PFSK-1 (cell line): Measurements from ENCODE around the gene CARS2. TPM values are rescaled to one million over a fixed set of nuclear protein-coding genes. Genes with fewer than 3 reads are reported as not detected.

Source experiments
- FOXP2 ChIP-seq: optimal IDR thresholded peaks from 2 replicates; pipeline ENCODE3; 2011; ENCODE audit warnings: borderline replicate concordance, control low read depth, inconsistent platforms; ENCODE audit not compliant: insufficient read depth; ENCODE audit errors: extremely low read length, extremely low read depth
- POLR2AphosphoS5 ChIP-seq: IDR thresholded peaks from 2 replicates; pipeline ENCODE4 v1.6.1; 2012; ENCODE audit warnings: low read depth, mild to moderate bottlenecking, control low read depth, low read length, moderate library complexity
- SIN3A ChIP-seq: IDR thresholded peaks from 2 replicates; pipeline ENCODE4 v1.6.1; 2012; ENCODE audit warnings: mild to moderate bottlenecking, low read length, moderate library complexity, borderline replicate concordance; ENCODE audit not compliant: insufficient read depth
- TAF1 ChIP-seq: IDR thresholded peaks from 2 replicates; pipeline ENCODE4 v1.6.1; 2012; ENCODE audit warnings: low read length, control low read depth, borderline replicate concordance; ENCODE audit not compliant: insufficient read depth
- polyA plus RNA-seq: library from polyadenylated mRNA; unstranded; fragments of >200 nt; gene quantifications from one replicate; pipeline ENCODE4 v1.2.1, GENCODE V29; 2012; ENCODE audit warnings: low read depth, missing spikeins; ENCODE audit not compliant: insufficient read length
- TF ChIP-seq, protein P1 (sequence below), 2 experiments: IDR thresholded peaks; 2 replicates each; pipeline versions ENCODE4 v1.6.1 to v1.8.0; 2011 to 2012; ENCODE audit warnings: low read depth in 2 of 2, low read length in 2 of 2, control low read depth in 1 of 2, inconsistent platforms in 1 of 2, mild to moderate bottlenecking in 1 of 2, moderate library complexity in 1 of 2; ENCODE audit not compliant: insufficient read depth in 1 of 2

The CARS2 gene
- 40.4 TPM for polyA plus RNA-seq

GRCh38 chr13:110705826-110706569, at the start of gene CARS2:
Gene CARS2, minus strand, starts transcription at chr13:110706116. Its CDS starts 23 bp downstream, at chr13:110706093.
- TF ChIP-seq FOXP2 (no peak), SIN3A (0 out of 2 replicates have a peak, but pooled peaks have one; percentile 6), TAF1 (peak; percentile 49; the same call in 1 of the 2 replicates), POLR2AphosphoS5 (peak; percentile 37; the same call in 1 of the 2 replicates)
- TF ChIP-seq, protein P1, sequence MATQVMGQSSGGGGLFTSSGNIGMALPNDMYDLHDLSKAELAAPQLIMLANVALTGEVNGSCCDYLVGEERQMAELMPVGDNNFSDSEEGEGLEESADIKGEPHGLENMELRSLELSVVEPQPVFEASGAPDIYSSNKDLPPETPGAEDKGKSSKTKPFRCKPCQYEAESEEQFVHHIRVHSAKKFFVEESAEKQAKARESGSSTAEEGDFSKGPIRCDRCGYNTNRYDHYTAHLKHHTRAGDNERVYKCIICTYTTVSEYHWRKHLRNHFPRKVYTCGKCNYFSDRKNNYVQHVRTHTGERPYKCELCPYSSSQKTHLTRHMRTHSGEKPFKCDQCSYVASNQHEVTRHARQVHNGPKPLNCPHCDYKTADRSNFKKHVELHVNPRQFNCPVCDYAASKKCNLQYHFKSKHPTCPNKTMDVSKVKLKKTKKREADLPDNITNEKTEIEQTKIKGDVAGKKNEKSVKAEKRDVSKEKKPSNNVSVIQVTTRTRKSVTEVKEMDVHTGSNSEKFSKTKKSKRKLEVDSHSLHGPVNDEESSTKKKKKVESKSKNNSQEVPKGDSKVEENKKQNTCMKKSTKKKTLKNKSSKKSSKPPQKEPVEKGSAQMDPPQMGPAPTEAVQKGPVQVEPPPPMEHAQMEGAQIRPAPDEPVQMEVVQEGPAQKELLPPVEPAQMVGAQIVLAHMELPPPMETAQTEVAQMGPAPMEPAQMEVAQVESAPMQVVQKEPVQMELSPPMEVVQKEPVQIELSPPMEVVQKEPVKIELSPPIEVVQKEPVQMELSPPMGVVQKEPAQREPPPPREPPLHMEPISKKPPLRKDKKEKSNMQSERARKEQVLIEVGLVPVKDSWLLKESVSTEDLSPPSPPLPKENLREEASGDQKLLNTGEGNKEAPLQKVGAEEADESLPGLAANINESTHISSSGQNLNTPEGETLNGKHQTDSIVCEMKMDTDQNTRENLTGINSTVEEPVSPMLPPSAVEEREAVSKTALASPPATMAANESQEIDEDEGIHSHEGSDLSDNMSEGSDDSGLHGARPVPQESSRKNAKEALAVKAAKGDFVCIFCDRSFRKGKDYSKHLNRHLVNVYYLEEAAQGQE (IDR thresholded peaks at IDR 0.05; ENCODE audit: insufficient read depth in 1 of 2, low read depth in 2 of 2, low read length in 2 of 2), result no peak

- TF ChIP-seq POLR2AphosphoS5, result no peak
- no peak for TF ChIP-seq SIN3A
- no peak for TF ChIP-seq TAF1
- TF ChIP-seq FOXP2, result no peak
- TF ChIP-seq, protein P1 (IDR thresholded peaks at IDR 0.05; ENCODE audit: insufficient read depth in 1 of 2, low read depth in 2 of 2, low read length in 2 of 2), result no peak
These were observed 42.4 kb upstream of the CARS2 start for GRCh38 chr13:110748271-110748670.

GRCh38 chr13:110746438-110746837, 40.5 kb upstream of the CARS2 start:
- TF ChIP-seq, protein P1 (IDR thresholded peaks at IDR 0.05; ENCODE audit: insufficient read depth in 1 of 2, low read depth in 2 of 2, low read length in 2 of 2), result no peak
- no peak for TF ChIP-seq TAF1
- TF ChIP-seq FOXP2, result no peak
- TF ChIP-seq POLR2AphosphoS5, result no peak
- no peak for TF ChIP-seq SIN3A

DNA sequence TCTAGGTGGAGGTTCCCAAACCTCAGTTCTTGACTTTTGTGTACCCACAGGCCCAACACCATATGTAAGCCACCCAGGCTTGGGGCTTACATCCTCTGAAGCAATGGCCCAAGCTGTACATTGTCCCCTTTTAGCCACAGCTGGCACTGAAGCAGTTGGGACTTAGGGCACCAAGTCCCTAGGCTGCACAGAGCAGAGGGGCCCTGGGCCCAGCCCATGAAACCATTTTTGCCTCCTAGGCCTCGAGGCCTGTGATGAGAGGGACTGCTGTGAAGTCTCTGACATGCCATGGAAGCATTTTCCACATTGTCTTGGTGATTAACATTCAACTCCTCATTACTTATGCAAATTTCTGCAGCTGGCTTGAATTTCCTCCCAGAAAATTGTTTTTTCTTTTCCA, 37.8 kb upstream of the CARS2 start:
- TF ChIP-seq FOXP2, result no peak
- TF ChIP-seq, protein P1 (IDR thresholded peaks at IDR 0.05; ENCODE audit: insufficient read depth in 1 of 2, low read depth in 2 of 2, low read length in 2 of 2), result no peak
- no peak for TF ChIP-seq TAF1
- TF ChIP-seq SIN3A, result no peak
- TF ChIP-seq POLR2AphosphoS5, result no peak
